Right renal cortex interstitium (tissue), 3 donors: ENCODE measurements around the gene NAPG. TPM values are rescaled to one million over a fixed set of nuclear protein-coding genes. Genes with fewer than 3 reads are reported as not detected.
"Not testable (repeated sequence)": the region's sequence is repeated elsewhere in the genome, so short reads cannot be mapped to it uniquely, and the experiment has no call there.

Experiments
- DNase-seq, 3 donors: peaks; one replicate each; pipeline ENCODE4 v3.0.0-alpha.2; 2013; ENCODE audit warnings: low read depth in 3 of 3, low spot score in 2 of 3
- polyA plus RNA-seq, 3 donors: library from polyadenylated mRNA; unstranded; fragments of 120-200 nt; gene quantifications; one replicate each; pipeline ENCODE4 v1.2.1, GENCODE V29; 2013; ENCODE audit not compliant: insufficient read length in 3 of 3

NAPG gene
- polyA plus RNA-seq, 3 donors = 18.8 to 20.8 (median 19.1) TPM

GRCh38 chr18:10574412-10574811 is 48.6 kb downstream of the NAPG start:
- not testable (repeated sequence) for DNase-seq

GRCh38 chr18:10577842-10578572 is 52.2 kb downstream of the NAPG start:
- DNase-seq = not testable (repeated sequence)

GRCh38 chr18:10578573-10578899 is 52.7 kb downstream of the NAPG start:
- DNase-seq = not testable (repeated sequence)

- DNase-seq = no peak
Observed at GRCh38 chr18:10579079-10579867, 53.4 kb downstream of the NAPG start.

GRCh38 chr18:10580215-10580614 is 54.4 kb downstream of the NAPG start:
- DNase-seq = no peak

- no peak for DNase-seq
Observed at GRCh38 chr18:10585260-10585659, 59.4 kb downstream of the NAPG start.

GRCh38 chr18:10588975-10589374 is 63.1 kb downstream of the NAPG start:
- DNase-seq = no peak

GRCh38 chr18:10590412-10590811 is 64.6 kb downstream of the NAPG start:
- DNase-seq = no peak

- no peak for DNase-seq
Observed at GRCh38 chr18:10591896-10592295, 66.1 kb downstream of the NAPG start.

- not testable (repeated sequence) for DNase-seq
Observed at GRCh38 chr18:10593366-10594022, 67.7 kb downstream of the NAPG start.

- DNase-seq = not testable (repeated sequence)
Observed at GRCh38 chr18:10595917-10596316, 70.1 kb downstream of the NAPG start.

GRCh38 chr18:10597695-10598094 is 71.9 kb downstream of the NAPG start:
- not testable (repeated sequence) for DNase-seq

GRCh38 chr18:10600701-10601100 is 74.9 kb downstream of the NAPG start:
- DNase-seq = not testable (repeated sequence)

Other genes starting within 250 kb of the NAPG start
- 100 to 1,000 TPM in 2 of 3 donors, 10 to 100 TPM in 1; 57.3 to 126 (median 126) TPM for gene APCDD1, start 71.4 kb upstream of the NAPG start, polyA plus RNA-seq